ENCODE measurements around the gene ENAH.

Gene ENAH

DNA sequence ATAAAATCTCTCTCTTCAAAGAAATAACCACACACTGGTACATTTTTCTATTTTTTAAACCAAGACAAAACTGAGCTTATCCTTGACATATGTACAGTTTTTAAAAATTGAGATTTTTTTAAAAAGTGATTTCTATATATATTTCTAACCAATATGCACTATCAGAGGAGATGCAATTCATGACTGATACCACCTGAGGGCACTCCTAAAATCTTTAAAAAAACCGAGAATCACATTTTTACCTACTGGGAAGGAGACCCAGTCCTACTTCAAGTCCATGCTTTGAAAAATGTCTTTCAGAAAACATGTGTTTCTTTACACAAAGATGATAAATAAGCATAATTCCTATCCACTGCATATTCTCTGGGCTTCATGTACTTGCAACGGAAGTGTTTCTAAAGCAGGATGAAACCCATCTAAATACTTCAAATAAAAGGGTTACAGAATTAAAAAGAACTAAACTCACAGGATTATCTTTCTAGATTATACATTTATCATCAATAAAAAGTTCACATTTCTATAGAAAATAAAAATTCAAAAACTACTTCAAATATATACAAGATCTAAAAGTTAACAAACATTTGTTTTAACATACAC lies 98.6 kb downstream of the ENAH start:
- no peak for DNase-seq

DNA sequence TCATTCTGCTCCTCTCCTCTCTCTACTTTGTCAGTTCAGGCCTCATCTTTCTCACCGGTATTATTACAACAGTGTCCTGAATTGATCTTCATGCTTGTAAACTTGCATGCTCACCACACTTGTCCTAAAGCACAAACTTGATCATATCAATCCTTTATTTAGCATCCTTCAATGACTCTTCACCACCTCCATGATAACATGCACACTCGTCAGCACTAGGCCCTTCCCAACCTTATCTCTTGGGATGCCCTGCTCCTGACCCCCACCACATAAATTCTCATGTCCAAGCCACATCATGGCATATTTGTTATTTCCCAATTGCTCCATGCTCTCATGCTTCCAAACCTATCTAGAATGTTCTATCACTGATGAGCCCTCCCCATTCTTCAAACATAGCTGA lies 103.1 kb downstream of the ENAH start:
- no peak for DNase-seq

DNA sequence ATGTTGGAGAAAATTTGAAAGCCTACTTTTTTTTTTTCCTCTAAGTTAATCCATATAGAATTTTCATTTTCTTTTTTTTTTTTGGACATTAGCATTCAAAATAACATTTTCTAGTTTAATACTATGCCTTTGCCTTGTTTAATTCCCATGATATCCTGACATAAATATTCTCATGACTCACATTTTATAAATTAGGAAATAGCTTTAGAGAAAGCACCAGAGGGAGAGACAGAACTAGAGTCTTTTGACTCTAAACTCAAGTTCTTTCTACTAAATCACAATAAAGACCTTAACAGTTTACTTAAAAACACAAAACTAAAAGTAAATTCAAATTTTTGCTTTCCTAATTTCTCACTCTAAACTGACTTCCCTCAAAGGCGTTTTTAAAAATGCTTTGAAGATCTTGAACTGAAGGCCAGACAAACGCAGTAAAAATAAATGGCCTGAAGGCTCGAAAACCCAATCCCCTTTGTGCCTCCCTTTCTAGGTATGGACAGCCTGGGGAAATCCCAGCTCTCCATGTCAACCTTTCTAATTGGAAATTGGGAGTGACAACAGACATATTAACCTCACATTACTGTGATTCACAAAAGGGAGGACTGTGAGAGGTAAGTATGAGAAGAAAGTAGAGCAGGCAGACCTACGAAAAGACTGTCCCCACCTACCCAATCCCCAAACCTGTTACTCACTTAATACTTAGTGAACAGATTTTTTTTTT lies 104.6 kb downstream of the ENAH start:
- no peak for DNase-seq

DNA sequence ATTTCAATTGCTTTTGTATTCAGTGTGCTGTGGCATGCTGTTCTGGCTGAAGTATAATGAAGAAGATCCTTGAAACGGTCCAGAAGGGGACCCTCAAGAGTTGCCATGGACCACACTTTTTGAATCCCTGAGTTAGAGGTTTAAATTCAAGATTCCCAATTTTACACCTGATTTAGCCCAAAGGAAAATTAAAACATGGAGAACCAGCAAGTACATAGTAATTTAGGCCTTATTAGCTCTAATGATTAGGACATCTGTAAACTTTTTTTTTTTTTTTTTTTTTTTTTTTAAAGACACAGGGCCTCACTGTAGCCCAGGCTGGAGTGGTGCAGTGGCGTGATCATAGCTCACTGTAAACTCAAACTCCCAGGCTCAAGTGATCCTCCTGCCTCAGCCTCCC lies 107.3 kb downstream of the ENAH start:
- no peak for DNase-seq

DNA sequence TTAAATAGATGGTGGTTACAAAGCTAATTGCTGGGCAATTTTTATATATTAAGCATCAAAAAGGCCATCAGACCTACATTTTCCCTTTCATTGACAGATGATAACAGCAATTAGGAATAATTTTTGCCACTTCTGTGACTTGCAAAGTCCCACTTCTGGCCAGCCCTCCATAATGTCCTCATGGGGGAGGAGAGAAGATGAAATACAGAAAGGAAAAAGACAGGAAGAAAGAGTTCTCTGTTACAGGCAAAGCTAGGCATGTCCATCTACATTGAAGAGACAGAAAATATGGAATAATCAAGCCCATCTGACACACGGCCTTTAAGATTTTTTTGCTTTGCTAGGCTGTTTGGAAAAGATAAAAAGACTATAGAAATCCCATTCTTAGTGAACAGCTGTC lies 108.0 kb downstream of the ENAH start:
- DNase-seq, result no peak

DNA sequence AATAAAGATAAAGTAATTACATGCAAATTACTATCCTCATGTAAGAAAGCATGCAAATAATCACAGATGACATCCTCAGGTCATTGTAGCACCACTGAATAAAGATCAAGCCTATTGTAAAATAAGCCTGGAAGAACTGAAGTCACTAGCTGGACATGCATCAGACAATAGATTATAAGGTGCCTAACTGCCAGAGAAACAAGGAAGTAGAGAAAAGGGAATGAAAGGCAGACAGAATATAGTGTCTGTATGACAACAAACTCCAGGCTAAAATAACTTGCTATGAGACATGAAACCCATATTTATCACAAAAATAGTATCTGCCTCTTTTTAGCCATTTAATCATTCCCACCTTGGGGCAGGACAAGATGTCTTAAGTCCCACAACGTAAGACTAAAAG lies 108.7 kb downstream of the ENAH start:
- DNase-seq, result no peak

DNA sequence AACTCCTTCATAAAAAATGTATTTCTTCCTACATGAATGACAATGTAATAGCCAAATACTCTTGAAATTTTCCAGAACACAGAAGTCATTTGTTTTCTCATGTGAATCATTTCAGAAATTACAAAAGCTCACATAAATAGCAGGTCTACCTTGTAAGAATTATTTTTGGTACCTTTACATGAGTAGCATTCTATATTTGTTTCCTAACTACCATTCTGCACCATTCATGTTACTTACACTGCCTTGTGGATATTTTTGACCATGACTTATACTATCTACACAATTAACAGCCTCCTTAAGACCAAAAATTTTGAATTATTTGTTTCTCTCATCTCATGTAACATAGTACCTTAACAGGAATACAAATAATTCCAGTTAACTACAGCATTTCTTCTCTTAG lies 109.6 kb downstream of the ENAH start:
- DNase-seq, result no peak

DNA sequence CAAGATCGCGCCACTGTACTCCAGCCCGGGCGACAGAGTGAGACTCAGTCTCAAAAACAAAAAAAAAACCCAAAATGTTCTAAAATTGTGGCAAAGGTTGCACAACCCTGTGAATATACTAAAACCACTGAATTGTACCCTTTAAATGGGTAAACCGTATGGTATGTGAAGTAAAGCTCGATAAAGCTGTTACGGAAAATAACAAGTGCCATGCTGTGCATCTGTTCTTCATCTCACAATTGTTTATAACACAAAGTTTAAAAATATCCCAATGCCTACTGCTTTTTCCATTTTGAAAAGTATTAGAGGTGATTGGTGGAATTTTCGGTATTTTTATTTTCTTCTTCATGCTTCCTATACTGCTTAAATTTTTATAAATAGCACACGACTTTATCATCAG lies 111.5 kb downstream of the ENAH start:
- no peak for DNase-seq

DNA sequence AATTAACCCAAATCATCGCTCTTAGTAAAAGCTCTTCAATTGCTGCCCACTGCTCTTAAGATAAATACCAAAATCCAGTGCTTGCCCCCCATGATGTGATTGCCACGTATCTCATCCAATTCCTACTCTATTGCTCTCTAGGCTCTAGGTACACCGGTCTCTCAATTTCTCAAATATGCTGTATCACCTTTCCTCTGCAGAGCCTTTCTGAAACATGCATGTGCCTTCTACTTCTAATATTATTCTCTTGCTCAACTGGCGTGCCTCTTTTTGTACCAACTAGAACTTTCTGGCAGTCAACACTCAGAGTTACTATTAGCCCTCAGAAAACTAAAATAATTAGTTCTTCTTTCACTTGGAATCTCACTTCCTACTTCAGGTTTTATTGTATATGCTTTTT lies 113.3 kb downstream of the ENAH start:
- no peak for DNase-seq

DNA sequence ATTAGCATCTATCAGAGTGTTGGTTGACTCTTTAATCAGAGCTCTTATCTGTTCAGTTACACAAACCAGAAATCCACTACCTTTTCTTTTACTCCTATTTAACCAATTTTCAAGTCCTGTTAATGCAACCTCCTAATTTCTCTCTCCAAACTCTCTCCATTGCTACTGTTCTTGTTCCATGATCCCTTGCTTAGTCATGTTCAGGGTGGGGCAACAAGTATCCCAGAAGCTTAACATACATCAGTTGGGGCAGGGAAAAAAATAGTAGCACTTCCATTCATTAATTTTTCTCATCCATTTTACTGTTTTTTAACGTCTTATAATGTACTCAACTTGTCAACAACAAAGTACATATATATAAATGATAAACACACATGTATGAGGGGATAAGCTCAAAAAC lies 113.9 kb downstream of the ENAH start:
- no peak for DNase-seq

DNA sequence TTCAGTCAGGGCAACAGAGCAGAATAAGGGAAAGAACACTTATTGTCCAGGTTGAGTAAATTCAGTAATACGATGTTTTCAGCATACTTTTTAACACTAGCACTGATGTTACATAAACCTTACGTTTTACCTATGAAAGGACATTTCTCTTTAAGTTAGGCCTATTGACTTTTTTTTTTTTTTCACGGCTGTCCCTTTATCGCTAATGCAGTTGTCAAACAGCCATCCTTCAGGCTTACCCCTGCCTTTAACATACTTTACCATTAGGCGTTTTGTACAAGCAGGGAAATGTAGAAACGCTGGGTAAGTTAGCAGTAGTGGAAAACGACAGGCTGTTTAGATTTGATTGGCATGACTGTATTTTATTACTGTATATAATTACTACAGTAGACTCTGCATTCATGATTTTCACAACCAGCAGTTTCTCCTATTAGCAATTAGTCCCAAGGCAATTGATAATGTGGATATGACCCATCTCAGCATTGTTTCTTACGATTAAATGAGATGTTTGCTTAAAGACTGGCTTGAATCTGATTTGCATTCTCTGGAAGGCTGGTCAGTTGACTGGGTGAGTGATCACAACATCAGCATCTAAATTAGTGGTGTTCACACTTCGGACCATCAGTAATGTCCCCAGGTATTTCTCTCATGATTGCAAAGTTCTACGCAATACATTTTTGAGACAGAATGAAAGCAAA lies 115.2 kb downstream of the ENAH start:
- no peak for DNase-seq

DNA sequence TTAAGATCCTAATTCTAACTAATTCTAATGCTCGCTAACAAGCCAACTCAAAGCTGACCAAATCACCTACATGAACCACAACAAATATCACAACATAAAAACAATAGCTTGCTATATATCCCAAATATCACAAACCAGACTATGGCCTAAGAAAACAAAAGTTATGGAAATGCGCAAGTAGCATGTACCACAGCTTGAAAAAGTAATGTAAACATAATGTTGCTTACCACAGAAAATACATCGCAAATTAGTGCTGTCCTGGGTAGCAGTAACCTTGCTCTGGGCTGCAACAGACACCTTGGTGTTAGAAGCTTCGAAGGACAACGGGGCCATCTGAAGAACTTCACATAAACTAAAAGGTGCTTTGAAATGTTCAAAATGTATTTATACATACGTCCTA lies 117.6 kb downstream of the ENAH start:
- no peak for DNase-seq

DNA sequence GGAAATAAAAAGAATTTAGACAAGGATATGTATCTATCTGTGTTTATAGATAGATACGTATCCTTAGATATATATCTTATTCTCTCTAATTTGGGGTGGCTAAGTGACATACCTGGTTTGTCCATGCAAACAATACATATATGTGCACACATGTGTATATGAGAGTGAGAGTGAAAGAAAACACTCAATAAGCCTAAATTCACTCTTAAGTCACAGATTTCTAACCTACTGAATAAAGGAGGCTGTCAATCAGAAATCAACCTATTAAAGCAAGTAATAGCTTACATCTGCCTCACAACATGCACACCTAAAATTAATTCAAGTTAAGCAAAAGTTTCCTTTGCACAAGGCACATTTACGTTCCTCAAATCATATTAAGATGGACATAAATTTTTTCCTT lies 118.2 kb downstream of the ENAH start:
- DNase-seq, result no peak

DNA sequence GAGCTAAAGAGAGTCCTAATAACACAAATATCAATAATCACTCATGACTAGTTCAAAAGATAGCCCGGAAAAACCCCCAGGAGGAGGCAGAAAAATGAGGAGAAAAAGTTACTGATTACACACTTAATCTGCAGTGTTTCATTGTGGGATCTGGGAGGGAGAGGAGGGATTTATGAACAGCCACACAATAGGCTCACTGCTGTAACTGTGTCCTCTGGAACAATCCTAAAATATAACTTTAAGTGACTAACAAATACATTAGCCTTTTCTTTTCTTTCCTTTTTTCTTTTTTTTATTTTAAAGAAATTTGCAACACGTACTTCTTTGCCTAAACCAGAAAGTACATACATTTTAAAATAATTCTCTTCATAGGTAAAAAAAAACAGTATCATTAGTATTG lies 118.8 kb downstream of the ENAH start:
- DNase-seq, result no peak

DNA sequence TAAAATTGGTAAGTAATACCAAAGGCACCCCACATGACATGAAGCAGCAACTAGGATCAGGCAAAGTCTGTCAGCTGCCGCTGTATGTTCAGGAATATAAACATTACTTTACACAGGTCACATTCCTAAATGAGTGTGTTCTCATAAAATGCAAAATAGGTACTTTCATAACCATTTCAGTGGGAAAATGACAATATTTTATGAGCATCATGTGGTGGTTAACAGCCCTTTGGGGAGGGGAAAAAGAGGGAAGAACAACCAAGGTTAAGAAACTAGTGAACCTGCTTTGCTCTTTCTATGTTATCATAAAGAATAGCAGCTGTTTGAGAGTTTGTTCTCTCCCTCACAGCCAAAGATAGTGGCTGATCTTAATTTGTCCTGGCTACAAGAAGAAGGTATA lies 119.7 kb downstream of the ENAH start:
- DNase-seq, result no peak

DNA sequence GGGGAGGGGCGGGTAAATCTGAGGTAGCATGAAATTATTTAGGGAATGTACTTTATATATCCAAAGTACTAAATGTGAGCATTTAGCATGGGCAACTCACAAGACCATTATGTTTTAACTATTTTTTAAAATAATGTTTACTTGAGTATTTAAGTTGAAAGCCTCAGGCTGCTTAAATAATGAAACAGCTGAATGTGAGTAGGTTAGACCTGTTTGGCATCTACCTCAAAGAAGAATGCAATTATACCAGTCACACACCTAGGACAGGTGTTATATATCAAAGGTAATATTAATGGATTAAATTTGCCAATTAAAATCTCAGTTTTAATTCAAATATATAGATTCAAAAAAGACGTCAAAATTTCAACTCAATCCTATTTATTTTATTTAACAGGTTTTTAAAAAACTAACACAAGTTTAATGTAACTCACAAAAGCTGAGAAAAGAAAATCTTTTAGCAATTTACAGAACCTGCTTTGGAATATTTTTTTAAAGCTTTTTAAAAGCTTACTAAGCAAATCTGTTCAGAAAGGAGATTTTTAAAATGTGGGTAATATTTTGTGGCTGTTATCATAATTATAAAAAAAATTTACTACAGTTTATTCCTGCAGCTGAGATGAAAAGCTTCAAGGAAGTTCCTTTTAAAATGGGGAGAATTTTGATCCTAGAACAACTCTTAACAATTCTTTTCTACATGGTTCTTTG lies 120.5 kb downstream of the ENAH start:
- DNase-seq, result no peak

DNA sequence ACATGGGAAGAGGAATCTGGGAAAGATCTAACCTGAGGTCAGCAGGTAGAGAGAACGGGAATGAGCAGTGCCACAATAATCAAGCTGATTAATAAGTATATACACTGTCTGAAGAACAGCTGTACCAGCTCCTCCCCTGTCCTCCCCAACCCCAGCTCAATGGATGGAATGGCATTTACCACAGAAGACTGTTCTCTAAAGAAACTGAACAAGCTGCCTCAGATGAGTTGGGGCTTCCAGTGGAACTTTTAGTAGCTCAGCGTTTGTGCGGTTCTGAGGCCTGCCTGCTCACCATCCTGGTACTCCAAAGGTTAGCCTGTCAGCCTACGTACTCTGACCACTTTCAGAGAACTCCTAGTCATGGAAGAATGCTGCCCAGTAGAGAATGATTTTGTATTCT lies 123.2 kb downstream of the ENAH start:
- DNase-seq, result no peak

DNA sequence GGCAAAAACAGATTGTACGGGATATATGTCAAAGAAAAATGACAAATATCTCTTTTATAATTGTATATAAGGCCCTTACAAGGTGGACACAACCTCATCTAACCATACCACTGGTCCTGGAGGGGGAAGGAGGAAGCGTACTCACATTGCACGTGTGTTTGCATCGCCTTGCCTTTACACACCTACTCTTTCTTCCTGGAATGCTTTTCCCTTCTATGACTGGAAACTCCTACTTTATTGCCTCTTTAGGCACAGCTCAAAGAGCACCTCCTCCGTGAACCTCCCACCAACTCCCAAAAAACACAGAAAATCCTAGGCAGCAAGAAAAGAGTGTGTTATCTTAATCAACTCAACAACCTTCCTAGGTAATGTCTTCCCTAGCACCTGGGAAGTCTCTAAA lies 125.3 kb downstream of the ENAH start:
- no peak for DNase-seq

DNA sequence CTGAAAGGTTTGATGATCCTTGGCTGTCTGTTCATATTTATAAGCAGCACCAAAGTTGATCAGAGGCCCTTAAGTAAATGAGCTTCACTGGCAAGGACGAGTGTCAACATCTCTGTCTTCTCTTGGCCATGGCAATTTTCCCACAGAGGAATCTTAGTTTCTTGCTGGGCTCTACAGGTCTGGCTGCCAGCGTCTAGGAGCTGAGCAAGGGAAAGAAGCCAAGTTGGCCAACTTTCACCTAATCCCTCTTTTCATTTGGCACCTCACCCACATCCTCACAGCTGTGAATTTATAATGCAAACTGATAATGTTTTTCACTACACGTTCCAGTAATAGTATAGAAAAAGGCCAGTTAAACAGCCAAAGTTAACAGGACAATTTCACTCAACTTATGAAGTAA lies 126.0 kb downstream of the ENAH start:
- DNase-seq, result no peak

DNA sequence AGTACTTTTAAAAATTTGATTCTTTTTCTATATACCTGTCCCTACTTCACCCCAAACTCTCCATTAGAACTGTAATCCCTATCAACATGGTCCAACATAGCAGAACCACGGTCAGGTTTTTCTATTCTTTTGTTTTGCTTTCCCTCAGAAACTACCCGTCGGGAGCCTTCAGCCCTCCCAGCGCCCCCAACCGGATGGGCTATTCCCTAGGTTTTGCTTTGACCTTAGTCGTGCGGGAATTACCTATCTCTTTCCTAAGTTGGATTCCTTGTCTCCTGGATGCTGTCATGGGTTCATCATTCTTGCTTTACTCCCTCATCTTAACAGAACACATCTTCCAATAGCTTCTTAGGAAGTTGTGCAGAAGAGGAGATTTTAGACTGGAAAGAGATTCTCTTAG lies 127.5 kb downstream of the ENAH start:
- DNase-seq, result no peak

DNA sequence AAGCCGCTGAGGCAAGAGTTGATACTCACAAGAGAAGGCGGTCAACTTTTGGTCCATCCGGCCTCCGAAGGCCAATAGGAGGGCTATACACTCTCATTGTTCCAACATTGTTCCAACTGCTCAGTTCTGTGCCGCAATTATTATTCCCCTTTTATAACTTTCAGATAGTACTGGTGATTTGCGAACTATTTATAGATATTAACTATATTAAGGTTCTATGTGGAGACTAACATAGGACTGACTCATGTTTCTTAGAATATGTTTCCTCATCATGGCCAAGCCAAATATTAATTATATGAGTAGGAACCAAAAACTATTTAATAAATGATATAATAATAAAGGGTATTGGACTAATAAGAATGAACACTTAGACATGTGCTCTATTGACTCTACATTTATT lies 128.4 kb downstream of the ENAH start:
- DNase-seq, result no peak

DNA sequence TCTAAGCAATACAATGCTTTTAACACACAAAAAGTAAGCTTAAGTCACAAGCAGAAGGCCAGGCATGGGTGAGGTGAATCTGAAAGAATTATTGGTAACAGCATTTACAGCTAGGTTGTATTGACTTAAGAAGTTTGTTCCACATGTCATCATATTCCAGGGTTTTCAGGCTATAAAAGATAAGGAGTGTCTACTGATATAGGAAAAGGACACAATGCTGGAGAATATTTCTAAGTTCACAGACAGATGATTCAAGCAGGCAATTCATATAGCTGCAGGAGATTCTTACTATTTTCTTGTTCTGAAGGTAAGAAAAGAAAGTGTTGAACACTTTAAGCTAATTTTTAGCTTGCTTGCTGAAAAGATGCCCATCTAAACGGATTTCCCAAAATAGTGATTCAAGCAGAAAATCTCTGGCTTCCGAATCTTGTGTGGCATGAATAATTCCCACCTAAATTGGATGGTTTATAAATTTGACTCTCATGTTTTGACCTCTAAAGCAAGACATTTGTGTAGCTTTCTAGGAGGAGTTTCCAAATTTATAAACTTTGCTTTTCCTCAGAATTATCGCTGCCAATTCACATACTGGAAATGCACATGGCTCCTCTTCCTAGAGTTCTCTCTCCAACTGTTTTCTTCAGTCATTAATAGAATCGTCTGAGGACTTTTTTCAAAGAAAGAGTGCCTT lies 129.5 kb downstream of the ENAH start:
- DNase-seq, result no peak

DNA sequence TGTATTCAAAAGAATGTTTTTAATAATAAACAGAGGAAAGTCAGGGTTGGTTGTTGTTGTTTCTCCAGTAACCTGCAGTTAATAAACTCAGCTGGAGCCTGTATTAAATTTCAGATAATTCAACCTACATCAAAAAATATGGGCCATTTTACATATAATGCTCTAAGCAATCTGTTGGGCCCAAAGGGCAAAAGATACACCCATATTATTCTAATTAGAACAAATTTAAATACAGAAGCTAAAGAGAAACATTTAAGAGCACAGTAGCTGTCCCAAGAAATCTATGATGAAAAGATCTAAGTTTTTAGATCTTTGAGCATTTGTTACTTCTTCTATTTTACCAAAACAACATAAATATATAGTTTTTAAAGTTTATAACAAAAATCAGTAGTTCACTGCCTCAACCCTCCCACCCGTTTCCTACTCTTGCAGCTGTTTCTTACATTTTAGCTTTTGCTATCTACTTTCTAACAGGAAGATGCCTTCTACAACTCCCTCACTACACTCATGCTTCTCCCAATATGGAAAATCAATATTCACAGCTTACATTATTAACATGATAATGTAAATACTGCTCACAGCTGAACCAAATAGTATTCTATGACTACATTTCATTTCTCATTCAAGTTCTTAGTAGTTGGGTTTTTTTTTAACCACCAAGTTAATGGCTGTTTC lies 130.2 kb downstream of the ENAH start:
- no peak for DNase-seq
